ENCODE measurements around the gene ZNF512.

DNA sequence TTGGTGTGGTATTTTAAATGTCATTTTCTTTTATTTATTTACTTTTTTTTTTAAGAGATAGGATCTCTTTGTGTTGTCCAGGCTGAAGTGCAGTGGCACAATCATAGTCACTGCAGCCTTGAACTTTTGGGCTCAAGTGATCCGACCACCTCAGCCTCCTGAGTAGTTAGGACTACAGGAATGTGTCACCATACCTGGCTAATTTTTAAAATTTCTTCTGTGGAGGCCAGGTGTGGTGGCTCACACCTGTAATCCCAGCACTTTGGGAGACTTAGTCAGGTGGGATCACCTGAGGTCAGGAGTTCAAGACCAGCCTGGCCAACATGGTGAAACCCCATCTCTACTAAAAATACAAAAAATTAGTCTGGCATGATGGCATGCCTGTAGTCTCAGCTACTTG is 33.5 kb upstream of the ZNF512 start:
- no peak for TF ChIP-seq CTCF (IDR thresholded peaks at IDR 0.05)
- no peak for TF ChIP-seq REST (IDR thresholded peaks at IDR 0.05; ENCODE audit: low read depth, low read length)
